Neural cell (in vitro differentiated cells): ENCODE measurements around the gene HEATR1. TPM values are rescaled to one million over a fixed set of nuclear protein-coding genes. Genes with fewer than 3 reads are reported as not detected.

Experiments used
- H2AFZ ChIP-seq: fragments of 200-600, 300-800 bp; sonication (generic), shearing (Covaris generic); 2 replicates; pipeline ENCODE4 v1.6.0; 2014; ENCODE audit warnings: low read depth, mild to moderate bottlenecking, antibody characterized with exemption, low read length, moderate library complexity
- H3F3A ChIP-seq: fragments of 200-600 bp; shearing (Covaris generic); 2 replicates; pipeline ENCODE4 v1.6.1; 2016; ENCODE audit warnings: mild to moderate bottlenecking, moderate library complexity, mixed read lengths, antibody characterized with exemption, low read length; ENCODE audit not compliant: insufficient read depth, poor library complexity, severe bottlenecking
- H3K27ac ChIP-seq: fragments of 200-600, 300-800 bp; sonication (generic), shearing (Covaris generic); 2 replicates; pipeline ENCODE4 v1.5.1; 2014; ENCODE audit warnings: mild to moderate bottlenecking, low read length, moderate library complexity
- H3K27me3 ChIP-seq: fragments of 300-800, 200-600 bp; sonication (generic), shearing (Covaris generic); 2 replicates; pipeline ENCODE4 v1.6.0; 2014; ENCODE audit warnings: mild to moderate bottlenecking, low read depth, low read length, moderate library complexity; ENCODE audit not compliant: insufficient read depth
- H3K36me3 ChIP-seq: fragments of 300-800, 200-600 bp; sonication (generic), shearing (Covaris generic); 2 replicates; pipeline ENCODE4 v1.5.1; 2014; ENCODE audit warnings: mild to moderate bottlenecking, antibody characterized with exemption, low read length, moderate library complexity; ENCODE audit not compliant: insufficient read depth
- H3K4me2 ChIP-seq: fragments of 300-800, 200-600 bp; sonication (generic), shearing (Covaris generic); 2 replicates; pipeline ENCODE4 v1.6.0; 2014; ENCODE audit warnings: mild to moderate bottlenecking, low read length
- H3K4me3 ChIP-seq: fragments of 300-800, 200-600 bp; sonication (generic), shearing (Covaris generic); 2 replicates; pipeline ENCODE4 v1.5.1; 2014; ENCODE audit warnings: mild to moderate bottlenecking, low read length, moderate library complexity
- H3K79me2 ChIP-seq: fragments of 200-600 bp; shearing (Covaris generic); replicated peaks from 2 replicates; pipeline ENCODE4 v1.6.0; 2014; ENCODE audit warnings: mild to moderate bottlenecking, low read length, moderate library complexity; ENCODE audit not compliant: insufficient read depth
- H3K9ac ChIP-seq: fragments of 300-800, 200-600 bp; sonication (generic), shearing (Covaris generic); 2 replicates; pipeline ENCODE4 v1.6.1; 2016; ENCODE audit warnings: mild to moderate bottlenecking, low read length, mixed read lengths
- H3K9me2 ChIP-seq: fragments of 200-600 bp; shearing (Covaris generic); 2 replicates; pipeline ENCODE4 v1.6.1; 2016; ENCODE audit warnings: mild to moderate bottlenecking, low read length, mixed read lengths; ENCODE audit not compliant: insufficient read depth
- H3K9me3 ChIP-seq: fragments of 200-600, 300-800 bp; sonication (generic), shearing (Covaris generic); 2 replicates; pipeline ENCODE4 v1.6.1; 2016; ENCODE audit warnings: mild to moderate bottlenecking, mixed run types, low read length, moderate library complexity, mixed read lengths
- H4K20me1 ChIP-seq: fragments of 200-600 bp; shearing (Covaris generic); 2 replicates; pipeline ENCODE4 v1.6.1; 2016; ENCODE audit warnings: mild to moderate bottlenecking, mixed run types; ENCODE audit not compliant: insufficient read depth
- CTCF ChIP-seq: fragments of 450-650 bp; IDR thresholded peaks from 2 replicates; pipeline ENCODE4 v1.5.1; 2014; ENCODE audit warnings: antibody characterized with exemption, mild to moderate bottlenecking, moderate library complexity; ENCODE audit not compliant: poor library complexity, severe bottlenecking
- EP300 ChIP-seq: fragments of 450-650 bp; conservative IDR thresholded peaks from 2 replicates; pipeline ENCODE4 v1.6.1; 2014; ENCODE audit warnings: antibody characterized with exemption, mild to moderate bottlenecking, moderate library complexity; ENCODE audit not compliant: poor library complexity, severe bottlenecking
- EZH2 ChIP-seq: fragments of 200-600, 300-800 bp; shearing (Covaris generic), sonication (generic); IDR thresholded peaks from 2 replicates; pipeline ENCODE4 v1.6.1; 2014; ENCODE audit warnings: antibody characterized with exemption, low read length, borderline replicate concordance, mild to moderate bottlenecking; ENCODE audit not compliant: insufficient read depth, poor library complexity, severe bottlenecking
- MXI1 ChIP-seq: fragments of 450-650 bp; conservative IDR thresholded peaks from 2 replicates; pipeline ENCODE4 v1.6.1; 2014; ENCODE audit warnings: antibody characterized with exemption, mild to moderate bottlenecking; ENCODE audit not compliant: poor library complexity, severe bottlenecking
- POLR2AphosphoS5 ChIP-seq: IDR thresholded peaks from 2 replicates; pipeline ENCODE4 v1.6.1; 2012
- RAD21 ChIP-seq: fragments of 450-650 bp; conservative IDR thresholded peaks from 2 replicates; pipeline ENCODE4 v1.6.1; 2014; ENCODE audit warnings: antibody characterized with exemption, mild to moderate bottlenecking, moderate library complexity
- SMC3 ChIP-seq: fragments of 450-650 bp; conservative IDR thresholded peaks from 2 replicates; pipeline ENCODE4 v1.6.1; 2014; ENCODE audit warnings: antibody characterized with exemption, mild to moderate bottlenecking, moderate library complexity; ENCODE audit not compliant: poor library complexity
- TAF1 ChIP-seq: IDR thresholded peaks from 2 replicates; pipeline ENCODE4 v1.6.1; 2012; ENCODE audit warnings: low read depth
- polyA plus RNA-seq: library from polyadenylated mRNA; depleted of rRNA; stranded (reverse); fragments of >200 nt; gene quantifications from 2 replicates; pipeline ENCODE4 v1.2.3, GENCODE V29; 2014
- TF ChIP-seq, protein P1 (sequence below): IDR thresholded peaks from 2 replicates; pipeline ENCODE4 v1.6.1; 2012; ENCODE audit warnings: borderline replicate concordance

Gene HEATR1
- polyA plus RNA-seq, 1 donor from 2014 or later: 5.9 TPM

DNA sequence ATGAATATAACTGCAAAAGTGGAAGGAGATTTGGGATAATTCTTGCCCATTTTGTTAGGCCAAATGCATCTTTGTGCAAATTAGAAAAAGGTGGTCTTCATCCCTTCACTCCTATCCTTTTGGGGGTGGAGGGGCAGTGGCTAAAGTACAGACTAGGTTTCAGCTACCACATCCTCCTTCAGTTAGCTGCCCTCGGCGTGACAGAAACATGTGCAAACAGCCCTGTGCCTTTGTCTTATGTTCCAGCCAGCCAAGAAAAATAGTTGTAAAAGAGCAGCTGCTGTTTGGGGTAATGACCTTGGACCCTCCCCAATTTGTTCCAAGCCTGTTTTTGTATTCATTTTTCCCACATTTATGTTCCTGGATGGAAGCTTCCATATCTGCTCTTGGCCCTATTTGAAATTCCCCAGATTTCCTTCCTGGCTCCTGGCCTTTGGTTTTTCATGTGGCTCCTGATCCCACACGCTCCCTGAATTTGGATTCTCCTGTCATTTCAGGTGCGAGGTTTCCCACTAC is 88.8 kb downstream of the HEATR1 start:
- Histone ChIP-seq H3K27me3 (no peaks in the 10 kb centered on the region), H3F3A (no peaks in the 10 kb centered on the region), H3K36me3 (no peaks in the 10 kb centered on the region), H3K4me3 (no peak overlapping the region), H3K27ac (no peak overlapping the region), H3K9ac (no peak overlapping the region), H4K20me1 (no peaks in the 10 kb centered on the region), H2AFZ (no peak overlapping the region), H3K9me3 (no peaks in the 10 kb centered on the region), H3K4me2 (no peak overlapping the region), H3K9me2 (no peaks in the 10 kb centered on the region), H3K79me2 (no peaks in the 10 kb centered on the region)
- no peak for TF ChIP-seq EZH2
- TF ChIP-seq, protein P1, sequence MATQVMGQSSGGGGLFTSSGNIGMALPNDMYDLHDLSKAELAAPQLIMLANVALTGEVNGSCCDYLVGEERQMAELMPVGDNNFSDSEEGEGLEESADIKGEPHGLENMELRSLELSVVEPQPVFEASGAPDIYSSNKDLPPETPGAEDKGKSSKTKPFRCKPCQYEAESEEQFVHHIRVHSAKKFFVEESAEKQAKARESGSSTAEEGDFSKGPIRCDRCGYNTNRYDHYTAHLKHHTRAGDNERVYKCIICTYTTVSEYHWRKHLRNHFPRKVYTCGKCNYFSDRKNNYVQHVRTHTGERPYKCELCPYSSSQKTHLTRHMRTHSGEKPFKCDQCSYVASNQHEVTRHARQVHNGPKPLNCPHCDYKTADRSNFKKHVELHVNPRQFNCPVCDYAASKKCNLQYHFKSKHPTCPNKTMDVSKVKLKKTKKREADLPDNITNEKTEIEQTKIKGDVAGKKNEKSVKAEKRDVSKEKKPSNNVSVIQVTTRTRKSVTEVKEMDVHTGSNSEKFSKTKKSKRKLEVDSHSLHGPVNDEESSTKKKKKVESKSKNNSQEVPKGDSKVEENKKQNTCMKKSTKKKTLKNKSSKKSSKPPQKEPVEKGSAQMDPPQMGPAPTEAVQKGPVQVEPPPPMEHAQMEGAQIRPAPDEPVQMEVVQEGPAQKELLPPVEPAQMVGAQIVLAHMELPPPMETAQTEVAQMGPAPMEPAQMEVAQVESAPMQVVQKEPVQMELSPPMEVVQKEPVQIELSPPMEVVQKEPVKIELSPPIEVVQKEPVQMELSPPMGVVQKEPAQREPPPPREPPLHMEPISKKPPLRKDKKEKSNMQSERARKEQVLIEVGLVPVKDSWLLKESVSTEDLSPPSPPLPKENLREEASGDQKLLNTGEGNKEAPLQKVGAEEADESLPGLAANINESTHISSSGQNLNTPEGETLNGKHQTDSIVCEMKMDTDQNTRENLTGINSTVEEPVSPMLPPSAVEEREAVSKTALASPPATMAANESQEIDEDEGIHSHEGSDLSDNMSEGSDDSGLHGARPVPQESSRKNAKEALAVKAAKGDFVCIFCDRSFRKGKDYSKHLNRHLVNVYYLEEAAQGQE: no peak
- no peak for TF ChIP-seq SMC3
- no peak for TF ChIP-seq EP300
- TF ChIP-seq CTCF: no peak
- no peak for TF ChIP-seq POLR2AphosphoS5
- TF ChIP-seq TAF1: no peak
- no peak for TF ChIP-seq MXI1
- no peak for TF ChIP-seq RAD21

DNA sequence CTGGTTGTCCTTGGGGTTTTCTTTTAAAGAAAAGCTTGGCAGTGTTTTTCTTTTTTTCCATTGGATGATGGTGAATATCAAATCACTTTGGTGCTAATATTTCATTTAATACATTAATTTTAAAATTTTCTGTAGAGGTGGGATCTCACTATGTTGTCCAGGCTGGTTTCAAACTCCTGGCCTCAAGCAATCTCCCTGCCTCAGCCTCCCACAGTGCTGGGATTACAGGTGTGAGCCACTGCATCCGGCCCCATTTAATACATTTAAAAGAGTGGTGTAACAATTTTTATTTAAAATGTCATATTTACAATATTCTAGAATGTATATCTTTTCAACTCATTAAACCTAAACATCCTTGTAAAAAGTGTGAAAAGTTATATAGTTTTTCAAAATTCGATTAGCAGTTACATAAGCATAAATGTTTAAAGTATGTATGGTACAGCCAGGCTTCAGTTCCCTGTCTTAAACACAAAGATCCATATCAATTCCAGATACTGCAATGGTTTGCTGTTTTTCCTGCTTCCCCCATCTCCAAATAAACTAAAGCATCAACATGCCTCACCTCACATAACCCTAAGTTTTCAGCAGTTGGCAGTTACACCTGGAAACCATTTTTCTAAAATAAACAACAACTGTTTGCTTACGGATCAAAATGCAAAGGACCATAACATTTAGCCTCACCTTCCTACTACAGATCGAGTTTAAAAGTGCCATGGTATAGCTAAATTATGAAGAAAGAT is 89.4 kb downstream of the HEATR1 start:
- Histone ChIP-seq H3K79me2 (no peaks in the 10 kb centered on the region), H3K9me2 (no peaks in the 10 kb centered on the region), H4K20me1 (no peaks in the 10 kb centered on the region), H3K4me2 (no peak overlapping the region), H3K36me3 (no peaks in the 10 kb centered on the region), H3F3A (no peaks in the 10 kb centered on the region), H3K27ac (no peak overlapping the region), H3K9me3 (no peaks in the 10 kb centered on the region), H3K4me3 (no peak overlapping the region), H3K9ac (no peak overlapping the region), H3K27me3 (no peaks in the 10 kb centered on the region), H2AFZ (no peak overlapping the region)
- TF ChIP-seq RAD21 (no peak), EZH2 (no peak), POLR2AphosphoS5 (no peak), SMC3 (no peak)
- TF ChIP-seq, protein P1: no peak
